Central memory CD8-positive, alpha-beta T cell (primary cell): Measurements from ENCODE around the gene CREB3L2.

Source experiments
- ATAC-seq: fragments of 150-1000 bp; cut with Tn5 transposase; replicated peaks from 2 replicates; pipeline ENCODE4 v1.10.0; 2022; ENCODE audit warnings: mild to moderate bottlenecking, moderate FRiP score, moderate number of reproducible peaks; ENCODE audit not compliant: poor library complexity, severe bottlenecking; ENCODE audit errors: extremely low read depth
- DNase-seq, 2 donors: peaks; one replicate each; pipeline ENCODE4 v3.0.0; 2021; ENCODE audit warnings: low spot score in 2 of 2
- H3K27ac Mint-ChIP-seq: one replicate; pipeline ENCODE4 v1.8.0; 2022; ENCODE audit warnings: low read depth, mild to moderate bottlenecking, moderate library complexity, mixed read lengths
- H3K27me3 Mint-ChIP-seq: one replicate; pipeline ENCODE4 v1.8.0; 2022; ENCODE audit warnings: mixed read lengths
- H3K36me3 Mint-ChIP-seq: one replicate; pipeline ENCODE4 v1.8.0; 2022; ENCODE audit warnings: mild to moderate bottlenecking, moderate library complexity, mixed read lengths; ENCODE audit not compliant: insufficient read depth
- H3K4me1 Mint-ChIP-seq: one replicate; pipeline ENCODE4 v1.8.0; 2022; ENCODE audit warnings: mixed read lengths
- H3K4me3 Mint-ChIP-seq: one replicate; pipeline ENCODE4 v1.8.0; 2022; ENCODE audit warnings: mild to moderate bottlenecking, moderate library complexity, mixed read lengths
- H3K9me3 Mint-ChIP-seq: one replicate; pipeline ENCODE4 v1.8.0; 2022; ENCODE audit warnings: mixed read lengths

Gene CREB3L2

DNA sequence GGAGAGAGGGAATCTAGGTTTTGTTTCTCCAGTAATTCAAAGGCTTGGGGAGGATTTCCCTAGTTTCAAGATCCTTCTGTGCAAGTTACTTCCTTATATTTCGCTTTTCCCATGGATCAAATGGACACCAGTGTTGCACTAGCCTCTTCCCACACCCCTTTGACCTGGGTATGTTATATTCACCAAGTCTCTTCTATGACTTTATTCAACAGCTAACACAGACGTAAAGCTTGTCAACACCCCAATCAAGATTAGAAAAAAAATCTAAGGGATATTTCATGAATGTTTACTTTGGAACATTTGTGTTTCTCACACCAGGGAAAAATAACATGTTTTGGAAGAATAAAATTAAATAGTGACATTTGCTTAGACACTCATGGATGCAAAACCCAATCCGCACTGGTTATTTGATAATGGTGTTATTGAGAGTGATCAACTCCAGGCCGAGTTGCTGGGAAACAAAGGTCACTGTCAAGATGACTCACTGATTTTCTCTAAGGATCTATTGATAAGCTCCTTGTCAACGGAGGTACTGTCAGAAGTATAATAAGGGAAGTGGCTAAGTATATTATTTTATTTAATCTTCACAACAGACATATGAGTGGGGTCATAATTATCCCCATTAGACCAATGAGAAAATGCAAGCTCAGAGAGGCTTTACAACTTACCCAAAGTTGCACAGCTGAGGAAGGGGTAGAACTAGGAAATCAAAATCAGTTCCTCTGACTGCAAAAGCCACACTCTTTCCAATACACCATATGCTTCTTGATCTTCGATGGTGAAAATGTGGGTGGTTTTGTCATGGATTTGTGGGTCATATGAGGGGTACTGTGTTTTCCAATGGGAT, 52.2 kb downstream of the CREB3L2 start:
- H3K9me3 Mint-ChIP-seq = no peaks in the 10 kb centered on the region
- no peak overlapping the region for H3K27ac Mint-ChIP-seq
- H3K4me3 Mint-ChIP-seq = no peak overlapping the region
- ATAC-seq (no peak), DNase-seq (no peak)
- H3K36me3 Mint-ChIP-seq = peaks cover 2% of the 10 kb centered on the region
- no peaks in the 10 kb centered on the region for H3K27me3 Mint-ChIP-seq
- peaks cover 26% of the 10 kb centered on the region for H3K4me1 Mint-ChIP-seq

GRCh38 chr7:137948845-137949330, 53.0 kb downstream of the CREB3L2 start:
- Mint-ChIP-seq H3K4me1 (peaks cover 26% of the 10 kb centered on the region), H3K27ac (no peak overlapping the region), H3K9me3 (no peaks in the 10 kb centered on the region), H3K36me3 (peaks cover 2% of the 10 kb centered on the region), H3K4me3 (no peak overlapping the region), H3K27me3 (no peaks in the 10 kb centered on the region)
- ATAC-seq = no peak
- no peak for DNase-seq

- Mint-ChIP-seq H3K27me3 (no peaks in the 10 kb centered on the region), H3K4me1 (peaks cover 22% of the 10 kb centered on the region), H3K27ac (no peak overlapping the region), H3K36me3 (peaks cover 1% of the 10 kb centered on the region), H3K9me3 (no peaks in the 10 kb centered on the region), H3K4me3 (no peak overlapping the region)
- DNase-seq = no peak
- ATAC-seq = no peak
Observed at GRCh38 chr7:137948083-137948844, 53.6 kb downstream of the CREB3L2 start.

GRCh38 chr7:137947046-137947445, 54.8 kb downstream of the CREB3L2 start:
- Mint-ChIP-seq H3K4me1 (peaks cover 20% of the 10 kb centered on the region), H3K9me3 (no peaks in the 10 kb centered on the region), H3K27me3 (no peaks in the 10 kb centered on the region), H3K36me3 (no peaks in the 10 kb centered on the region), H3K4me3 (no peak overlapping the region), H3K27ac (no peak overlapping the region)
- DNase-seq (no peak), ATAC-seq (no peak)

DNA sequence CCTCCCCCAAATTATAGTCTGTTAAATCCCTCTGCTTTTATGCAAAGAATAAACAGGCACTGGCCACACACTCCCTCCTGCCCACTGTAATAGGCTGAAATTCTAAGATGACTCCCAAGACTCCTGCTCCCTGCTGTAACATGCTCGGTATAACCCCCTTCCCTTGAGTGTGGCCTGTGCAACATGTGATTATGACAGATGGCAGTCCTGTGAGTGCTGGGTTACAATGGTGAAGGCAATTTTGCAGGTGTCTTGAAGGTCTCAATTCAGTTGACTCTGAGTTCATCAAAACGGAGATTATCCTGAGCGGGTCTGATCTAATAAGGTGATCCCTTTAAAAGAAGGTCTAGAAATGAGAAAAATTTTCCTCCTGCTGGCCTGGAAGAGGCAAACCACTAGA, 55.9 kb downstream of the CREB3L2 start:
- Mint-ChIP-seq H3K9me3 (no peaks in the 10 kb centered on the region), H3K36me3 (no peaks in the 10 kb centered on the region), H3K27me3 (no peaks in the 10 kb centered on the region), H3K27ac (no peak overlapping the region), H3K4me1 (peaks cover 20% of the 10 kb centered on the region), H3K4me3 (no peak overlapping the region)
- DNase-seq (no peak), ATAC-seq (no peak)

DNA sequence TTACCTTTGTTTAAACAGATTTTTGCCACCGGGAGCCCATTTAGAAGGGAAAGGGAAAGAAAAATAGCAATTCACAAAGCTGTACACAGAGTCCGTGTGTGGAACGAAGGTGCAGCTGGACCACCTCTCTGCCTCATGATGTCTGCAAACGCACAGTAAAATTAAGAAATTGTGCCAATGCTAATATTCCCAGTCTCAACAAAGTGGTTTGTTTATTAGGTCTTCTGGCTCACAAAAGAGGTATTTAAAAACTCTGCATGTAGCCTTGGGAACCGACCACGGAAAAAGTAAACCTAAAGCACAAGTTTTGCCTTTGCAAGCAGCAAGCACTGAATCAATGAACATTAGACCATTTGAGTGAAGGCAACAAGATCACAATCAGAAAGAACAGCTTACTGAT, 57.7 kb downstream of the CREB3L2 start:
- Mint-ChIP-seq H3K9me3 (no peaks in the 10 kb centered on the region), H3K36me3 (no peaks in the 10 kb centered on the region), H3K4me1 (peaks cover 12% of the 10 kb centered on the region), H3K27me3 (no peaks in the 10 kb centered on the region), H3K27ac (no peak overlapping the region), H3K4me3 (no peak overlapping the region)
- no peak for ATAC-seq
- DNase-seq = no peak

- no peaks in the 10 kb centered on the region for H3K27me3 Mint-ChIP-seq
- no peak overlapping the region for H3K27ac Mint-ChIP-seq
- H3K36me3 Mint-ChIP-seq = no peaks in the 10 kb centered on the region
- ATAC-seq (no peak), DNase-seq (no peak)
- H3K4me3 Mint-ChIP-seq = no peak overlapping the region
- H3K4me1 Mint-ChIP-seq = peaks cover 11% of the 10 kb centered on the region
- H3K9me3 Mint-ChIP-seq = no peaks in the 10 kb centered on the region
Observed at GRCh38 chr7:137943132-137943551, 58.7 kb downstream of the CREB3L2 start.

GRCh38 chr7:137942484-137943115, 59.3 kb downstream of the CREB3L2 start:
- no peaks in the 10 kb centered on the region for H3K27me3 Mint-ChIP-seq
- H3K36me3 Mint-ChIP-seq = no peaks in the 10 kb centered on the region
- no peak overlapping the region for H3K27ac Mint-ChIP-seq
- H3K4me3 Mint-ChIP-seq = no peak overlapping the region
- ATAC-seq (no peak), DNase-seq (no peak)
- H3K9me3 Mint-ChIP-seq = no peaks in the 10 kb centered on the region
- peaks cover 6% of the 10 kb centered on the region for H3K4me1 Mint-ChIP-seq

- Mint-ChIP-seq H3K27ac (no peak overlapping the region), H3K27me3 (no peaks in the 10 kb centered on the region), H3K9me3 (no peaks in the 10 kb centered on the region), H3K4me1 (peaks cover 2% of the 10 kb centered on the region), H3K36me3 (no peaks in the 10 kb centered on the region), H3K4me3 (no peak overlapping the region)
- DNase-seq (no peak), ATAC-seq (no peak)
Observed at GRCh38 chr7:137940656-137941518, 61.0 kb downstream of the CREB3L2 start.

GRCh38 chr7:137940218-137940617, 61.7 kb downstream of the CREB3L2 start:
- Mint-ChIP-seq H3K27me3 (no peaks in the 10 kb centered on the region), H3K36me3 (no peaks in the 10 kb centered on the region), H3K9me3 (no peaks in the 10 kb centered on the region), H3K27ac (no peak overlapping the region), H3K4me1 (peaks cover 7% of the 10 kb centered on the region), H3K4me3 (no peak overlapping the region)
- no peak for DNase-seq
- ATAC-seq = no peak

- ATAC-seq = no peak
- Mint-ChIP-seq H3K36me3 (no peaks in the 10 kb centered on the region), H3K4me3 (no peak overlapping the region)
Observed at GRCh38 chr7:137937202-137937560, 64.7 kb downstream of the CREB3L2 start.

More at GRCh38 chr7:137937202-137937560, 64.7 kb downstream of the CREB3L2 start:
- H3K4me1 Mint-ChIP-seq = peaks cover 32% of the 10 kb centered on the region
- H3K27ac Mint-ChIP-seq = no peak overlapping the region
- no peaks in the 10 kb centered on the region for H3K27me3 Mint-ChIP-seq
- no peaks in the 10 kb centered on the region for H3K9me3 Mint-ChIP-seq
- no peak for DNase-seq
